SK-N-SH treated with all-trans-retinoic acid at 6 μM for 48 hours (cell line): ENCODE measurements around the gene WWC1.

ENCODE experiments used
- ARNTL ChIP-seq: fragments of 450-650 bp; formaldehyde crosslinking; IDR thresholded peaks from 2 replicates; pipeline ENCODE4 v1.5.0; 2020; ENCODE audit warnings: low read depth, mild to moderate bottlenecking, moderate library complexity, borderline replicate concordance
- GLIS3 ChIP-seq: fragments of 250-450 bp; sonication (Bioruptor Pico); IDR thresholded peaks from 2 replicates; pipeline ENCODE4 v1.5.0; 2020; ENCODE audit warnings: mild to moderate bottlenecking, moderate library complexity
- ISL1 ChIP-seq: fragments of 250-450 bp; sonication (Bioruptor Pico); IDR thresholded peaks from 2 replicates; pipeline ENCODE4 v2.1.2; 2022; ENCODE audit warnings: mild to moderate bottlenecking, moderate library complexity
- PPARA ChIP-seq: fragments of 250-450 bp; sonication (Bioruptor Pico); IDR thresholded peaks from 2 replicates; pipeline ENCODE4 v1.5.0; 2020; ENCODE audit warnings: mild to moderate bottlenecking, borderline replicate concordance
- RARB ChIP-seq: fragments of 250-450 bp; sonication (Bioruptor Pico); IDR thresholded peaks from 2 replicates; pipeline ENCODE4 v1.8.0; 2021; ENCODE audit warnings: mild to moderate bottlenecking, moderate library complexity
- SNAI2 ChIP-seq: fragments of 250-450 bp; sonication (Bioruptor Pico); IDR thresholded peaks from 2 replicates; pipeline ENCODE4 v1.5.0; 2020; ENCODE audit warnings: mild to moderate bottlenecking, moderate library complexity
- TCF4 ChIP-seq: fragments of 250-450 bp; sonication (Bioruptor Pico); IDR thresholded peaks from 2 replicates; pipeline ENCODE4 v1.8.0; 2021; ENCODE audit warnings: mild to moderate bottlenecking, moderate library complexity, borderline replicate concordance
- ZFP3 ChIP-seq: fragments of 250-450 bp; sonication (Bioruptor Pico); IDR thresholded peaks from 2 replicates; pipeline ENCODE4 v1.5.0; 2020; ENCODE audit warnings: mild to moderate bottlenecking, moderate library complexity
- ZNF8 ChIP-seq: fragments of 450-650 bp; formaldehyde crosslinking; IDR thresholded peaks from 2 replicates; pipeline ENCODE4 v1.5.0; 2020; ENCODE audit warnings: mild to moderate bottlenecking, moderate library complexity
- TF ChIP-seq, protein P1 (sequence below): fragments of 250-450 bp; sonication (Bioruptor Pico); IDR thresholded peaks from 2 replicates; pipeline ENCODE4 v1.5.1; 2020; ENCODE audit warnings: low read depth, mild to moderate bottlenecking, moderate library complexity
- TF ChIP-seq, protein P2 (sequence below): fragments of 250-450 bp; sonication (Bioruptor Pico); IDR thresholded peaks from 2 replicates; pipeline ENCODE4 v1.8.0; 2020; ENCODE audit warnings: mild to moderate bottlenecking, moderate library complexity, borderline replicate concordance
- TF ChIP-seq, protein P3 (sequence below): fragments of 250-450 bp; sonication (Bioruptor Pico); IDR thresholded peaks from 2 replicates; pipeline ENCODE4 v1.5.0; 2020; ENCODE audit warnings: mild to moderate bottlenecking, moderate library complexity

DNA sequence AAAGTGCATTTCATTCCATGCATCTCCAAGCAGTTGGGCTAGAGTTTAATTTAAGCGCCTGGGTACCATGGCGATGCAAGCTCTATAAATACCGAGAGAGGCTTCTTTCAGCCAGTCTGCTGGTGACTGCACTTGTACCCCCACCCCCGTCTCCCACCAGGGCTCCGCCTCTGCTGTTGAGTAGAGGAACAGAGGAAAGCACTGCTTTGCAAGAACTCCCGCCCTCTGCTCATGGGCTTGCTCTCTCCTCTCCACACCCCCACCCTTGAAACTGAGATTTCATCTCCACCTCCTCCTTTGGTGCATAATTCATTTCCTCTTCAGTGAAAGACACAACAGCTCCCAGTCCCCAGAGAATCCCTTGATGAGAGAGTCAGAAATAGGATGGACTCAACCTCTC is 5.1 kb upstream of the WWC1 start:
- TF ChIP-seq ZFP3 (CRISPR knock-in tag) (no peak), ARNTL (no peak), GLIS3 (no peak), RARB (CRISPR knock-in tag) (no peak), ZNF8 (CRISPR knock-in tag) (no peak), TCF4 (CRISPR knock-in tag) (no peak), PPARA (CRISPR knock-in tag) (no peak), SNAI2 (CRISPR knock-in tag) (no peak), ISL1 (CRISPR knock-in tag) (no peak)
- TF ChIP-seq, protein P1, sequence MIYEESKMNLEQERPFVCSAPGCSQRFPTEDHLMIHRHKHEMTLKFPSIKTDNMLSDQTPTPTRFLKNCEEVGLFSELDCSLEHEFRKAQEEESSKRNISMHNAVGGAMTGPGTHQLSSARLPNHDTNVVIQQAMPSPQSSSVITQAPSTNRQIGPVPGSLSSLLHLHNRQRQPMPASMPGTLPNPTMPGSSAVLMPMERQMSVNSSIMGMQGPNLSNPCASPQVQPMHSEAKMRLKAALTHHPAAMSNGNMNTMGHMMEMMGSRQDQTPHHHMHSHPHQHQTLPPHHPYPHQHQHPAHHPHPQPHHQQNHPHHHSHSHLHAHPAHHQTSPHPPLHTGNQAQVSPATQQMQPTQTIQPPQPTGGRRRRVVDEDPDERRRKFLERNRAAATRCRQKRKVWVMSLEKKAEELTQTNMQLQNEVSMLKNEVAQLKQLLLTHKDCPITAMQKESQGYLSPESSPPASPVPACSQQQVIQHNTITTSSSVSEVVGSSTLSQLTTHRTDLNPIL (CRISPR knock-in tag), result no peak
- TF ChIP-seq, protein P2, sequence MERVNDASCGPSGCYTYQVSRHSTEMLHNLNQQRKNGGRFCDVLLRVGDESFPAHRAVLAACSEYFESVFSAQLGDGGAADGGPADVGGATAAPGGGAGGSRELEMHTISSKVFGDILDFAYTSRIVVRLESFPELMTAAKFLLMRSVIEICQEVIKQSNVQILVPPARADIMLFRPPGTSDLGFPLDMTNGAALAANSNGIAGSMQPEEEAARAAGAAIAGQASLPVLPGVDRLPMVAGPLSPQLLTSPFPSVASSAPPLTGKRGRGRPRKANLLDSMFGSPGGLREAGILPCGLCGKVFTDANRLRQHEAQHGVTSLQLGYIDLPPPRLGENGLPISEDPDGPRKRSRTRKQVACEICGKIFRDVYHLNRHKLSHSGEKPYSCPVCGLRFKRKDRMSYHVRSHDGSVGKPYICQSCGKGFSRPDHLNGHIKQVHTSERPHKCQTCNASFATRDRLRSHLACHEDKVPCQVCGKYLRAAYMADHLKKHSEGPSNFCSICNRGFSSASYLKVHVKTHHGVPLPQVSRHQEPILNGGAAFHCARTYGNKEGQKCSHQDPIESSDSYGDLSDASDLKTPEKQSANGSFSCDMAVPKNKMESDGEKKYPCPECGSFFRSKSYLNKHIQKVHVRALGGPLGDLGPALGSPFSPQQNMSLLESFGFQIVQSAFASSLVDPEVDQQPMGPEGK (CRISPR knock-in tag), result no peak
- TF ChIP-seq, protein P3, sequence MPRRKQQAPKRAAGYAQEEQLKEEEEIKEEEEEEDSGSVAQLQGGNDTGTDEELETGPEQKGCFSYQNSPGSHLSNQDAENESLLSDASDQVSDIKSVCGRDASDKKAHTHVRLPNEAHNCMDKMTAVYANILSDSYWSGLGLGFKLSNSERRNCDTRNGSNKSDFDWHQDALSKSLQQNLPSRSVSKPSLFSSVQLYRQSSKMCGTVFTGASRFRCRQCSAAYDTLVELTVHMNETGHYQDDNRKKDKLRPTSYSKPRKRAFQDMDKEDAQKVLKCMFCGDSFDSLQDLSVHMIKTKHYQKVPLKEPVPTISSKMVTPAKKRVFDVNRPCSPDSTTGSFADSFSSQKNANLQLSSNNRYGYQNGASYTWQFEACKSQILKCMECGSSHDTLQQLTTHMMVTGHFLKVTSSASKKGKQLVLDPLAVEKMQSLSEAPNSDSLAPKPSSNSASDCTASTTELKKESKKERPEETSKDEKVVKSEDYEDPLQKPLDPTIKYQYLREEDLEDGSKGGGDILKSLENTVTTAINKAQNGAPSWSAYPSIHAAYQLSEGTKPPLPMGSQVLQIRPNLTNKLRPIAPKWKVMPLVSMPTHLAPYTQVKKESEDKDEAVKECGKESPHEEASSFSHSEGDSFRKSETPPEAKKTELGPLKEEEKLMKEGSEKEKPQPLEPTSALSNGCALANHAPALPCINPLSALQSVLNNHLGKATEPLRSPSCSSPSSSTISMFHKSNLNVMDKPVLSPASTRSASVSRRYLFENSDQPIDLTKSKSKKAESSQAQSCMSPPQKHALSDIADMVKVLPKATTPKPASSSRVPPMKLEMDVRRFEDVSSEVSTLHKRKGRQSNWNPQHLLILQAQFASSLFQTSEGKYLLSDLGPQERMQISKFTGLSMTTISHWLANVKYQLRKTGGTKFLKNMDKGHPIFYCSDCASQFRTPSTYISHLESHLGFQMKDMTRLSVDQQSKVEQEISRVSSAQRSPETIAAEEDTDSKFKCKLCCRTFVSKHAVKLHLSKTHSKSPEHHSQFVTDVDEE, result no peak
